NB4 (cell line): ENCODE measurements around the gene CDH18.

Experiments used
- DNase-seq: peaks from one replicate; pipeline ENCODE4 v3.0.0; 2010; ENCODE audit warnings: low read depth
- H3K4me3 ChIP-seq: one replicate; pipeline ENCODE4 v1.5.1; 2011; ENCODE audit warnings: mild to moderate bottlenecking, low read depth, low read length, moderate library complexity
- MYC ChIP-seq: IDR thresholded peaks from 2 replicates; pipeline ENCODE4 v1.6.1; 2011; ENCODE audit warnings: low read depth, low read length
- POLR2A ChIP-seq: IDR thresholded peaks from 2 replicates; pipeline ENCODE4 v1.6.1; 2011; ENCODE audit warnings: mild to moderate bottlenecking; ENCODE audit not compliant: insufficient read length; ENCODE audit errors: extremely low read depth
- TF ChIP-seq, protein P1 (sequence below): IDR thresholded peaks from one replicate; pipeline ENCODE4 v1.5.1; 2012; ENCODE audit warnings: low read depth, low read length
- TF ChIP-seq, protein P2 (sequence below): IDR thresholded peaks from 2 replicates; pipeline ENCODE4 v1.6.1; 2011; ENCODE audit warnings: low read depth, low read length

CDH18 gene

DNA sequence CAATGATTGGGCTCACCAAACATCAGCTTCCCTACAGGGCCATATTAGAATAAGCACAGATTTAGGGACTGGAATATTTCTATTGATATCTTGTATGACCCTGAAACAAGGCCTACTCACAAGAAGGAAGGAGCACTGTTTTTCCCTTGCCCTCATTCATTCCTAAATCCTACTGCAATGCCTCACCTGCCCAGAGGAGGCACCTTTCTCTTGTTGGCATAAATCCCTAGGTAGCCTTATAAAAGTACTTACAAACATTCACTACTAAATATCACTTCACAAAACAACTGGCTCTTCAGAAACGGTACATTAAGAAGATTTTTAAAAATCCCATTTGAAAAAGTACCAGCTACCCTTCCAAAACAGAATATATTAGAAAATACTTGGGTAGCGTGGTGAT, 449.4 kb downstream of the CDH18 start:
- TF ChIP-seq POLR2A (no peak), MYC (no peak)
- TF ChIP-seq, protein P1, sequence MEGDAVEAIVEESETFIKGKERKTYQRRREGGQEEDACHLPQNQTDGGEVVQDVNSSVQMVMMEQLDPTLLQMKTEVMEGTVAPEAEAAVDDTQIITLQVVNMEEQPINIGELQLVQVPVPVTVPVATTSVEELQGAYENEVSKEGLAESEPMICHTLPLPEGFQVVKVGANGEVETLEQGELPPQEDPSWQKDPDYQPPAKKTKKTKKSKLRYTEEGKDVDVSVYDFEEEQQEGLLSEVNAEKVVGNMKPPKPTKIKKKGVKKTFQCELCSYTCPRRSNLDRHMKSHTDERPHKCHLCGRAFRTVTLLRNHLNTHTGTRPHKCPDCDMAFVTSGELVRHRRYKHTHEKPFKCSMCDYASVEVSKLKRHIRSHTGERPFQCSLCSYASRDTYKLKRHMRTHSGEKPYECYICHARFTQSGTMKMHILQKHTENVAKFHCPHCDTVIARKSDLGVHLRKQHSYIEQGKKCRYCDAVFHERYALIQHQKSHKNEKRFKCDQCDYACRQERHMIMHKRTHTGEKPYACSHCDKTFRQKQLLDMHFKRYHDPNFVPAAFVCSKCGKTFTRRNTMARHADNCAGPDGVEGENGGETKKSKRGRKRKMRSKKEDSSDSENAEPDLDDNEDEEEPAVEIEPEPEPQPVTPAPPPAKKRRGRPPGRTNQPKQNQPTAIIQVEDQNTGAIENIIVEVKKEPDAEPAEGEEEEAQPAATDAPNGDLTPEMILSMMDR, result no peak
- TF ChIP-seq, protein P2, sequence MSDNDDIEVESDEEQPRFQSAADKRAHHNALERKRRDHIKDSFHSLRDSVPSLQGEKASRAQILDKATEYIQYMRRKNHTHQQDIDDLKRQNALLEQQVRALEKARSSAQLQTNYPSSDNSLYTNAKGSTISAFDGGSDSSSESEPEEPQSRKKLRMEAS, result no peak
- DNase-seq, result no peak

DNA sequence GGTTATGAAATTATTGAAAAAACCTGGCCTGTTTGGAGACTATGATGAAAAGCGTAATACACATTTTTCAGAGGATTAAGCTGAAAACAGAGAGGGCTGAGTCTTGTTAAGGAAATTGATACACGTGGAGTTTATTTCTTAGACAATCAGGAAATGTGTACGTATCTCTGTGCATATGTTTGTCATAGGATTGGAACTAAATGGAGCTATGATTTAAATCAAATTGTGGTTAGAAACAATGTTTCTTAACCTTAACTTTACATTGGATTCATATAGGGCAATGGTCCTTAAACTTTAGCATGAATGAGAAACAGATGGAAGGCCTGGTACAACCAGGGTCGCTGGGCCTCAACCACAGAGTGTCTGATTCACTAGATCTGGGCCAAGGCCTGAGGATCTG, 451.6 kb downstream of the CDH18 start:
- DNase-seq, result no peak
- TF ChIP-seq POLR2A (no peak), MYC (no peak)
- TF ChIP-seq, protein P2, result no peak
- TF ChIP-seq, protein P1, result no peak
- no peak overlapping the region for H3K4me3 ChIP-seq

More for the DNA sequence above, 449.4 kb downstream of the CDH18 start:
- H3K4me3 ChIP-seq, result no peak overlapping the region

DNA sequence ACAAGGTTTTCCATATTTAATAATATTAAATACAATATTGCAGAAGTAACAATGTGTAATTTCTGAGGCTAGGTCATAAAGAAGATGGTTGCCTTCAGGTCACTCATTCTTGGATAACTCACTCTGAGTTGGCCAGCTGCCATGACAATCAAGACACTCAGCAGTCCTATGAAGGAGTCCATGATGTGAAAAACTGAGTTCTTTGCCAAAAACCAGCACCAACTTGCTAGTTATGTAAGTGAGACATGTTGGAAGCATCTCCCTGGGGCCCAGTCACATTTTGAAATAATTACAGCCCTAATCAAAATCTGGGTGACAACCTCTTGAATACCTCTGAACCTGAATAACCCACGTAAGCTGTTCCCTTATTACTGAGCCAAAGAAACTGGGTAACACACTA, 453.2 kb downstream of the CDH18 start:
- DNase-seq, result no peak
- TF ChIP-seq, protein P2, result no peak
- TF ChIP-seq, protein P1, result no peak
- no peak for TF ChIP-seq MYC
- no peak for TF ChIP-seq POLR2A
- no peak overlapping the region for H3K4me3 ChIP-seq

DNA sequence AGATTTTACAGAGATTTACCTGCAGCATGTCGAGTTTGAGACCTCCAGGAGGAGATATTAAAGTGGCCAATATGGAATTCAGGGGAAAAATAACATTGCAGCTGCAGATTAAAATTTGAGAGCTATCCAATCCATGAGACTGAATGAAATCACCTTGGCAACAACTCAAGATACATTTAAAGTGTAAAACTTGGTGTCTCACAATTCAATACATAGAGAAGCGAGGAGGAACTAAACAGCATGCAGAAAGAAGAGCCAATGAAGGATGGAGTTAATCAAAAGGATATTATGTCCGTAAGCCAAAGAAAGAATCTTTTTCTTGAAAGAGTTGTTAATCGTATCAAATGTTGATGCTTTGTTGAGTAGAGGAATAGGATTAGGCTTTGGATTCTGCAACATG, 455.1 kb downstream of the CDH18 start:
- no peak for DNase-seq

DNA sequence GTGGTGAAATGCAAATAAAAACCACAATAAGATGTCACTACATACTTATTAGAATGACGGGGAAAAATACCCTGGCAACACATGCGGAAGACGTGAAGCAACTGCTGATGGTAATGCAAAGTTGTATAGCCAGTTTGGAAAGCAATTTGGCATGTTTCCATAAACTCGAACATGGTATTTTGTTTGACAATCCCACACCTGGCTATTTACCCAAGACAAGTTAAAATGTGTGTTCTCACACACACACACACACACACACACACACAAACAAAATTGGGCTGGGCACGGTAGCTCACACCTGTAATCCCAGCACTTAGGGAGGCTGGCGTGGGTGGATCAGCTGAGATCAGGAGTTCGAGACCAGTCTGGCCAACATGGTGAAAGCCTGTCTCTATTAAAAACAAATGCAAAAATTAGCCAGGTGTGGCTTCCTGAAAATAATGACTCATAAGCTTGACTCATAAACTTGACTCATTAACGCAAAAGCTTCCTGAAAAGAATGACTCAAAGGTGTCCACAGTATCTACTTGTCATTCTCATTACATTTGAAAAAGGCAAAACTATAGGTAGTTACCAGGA, 456.5 kb downstream of the CDH18 start:
- H3K4me3 ChIP-seq, result no peak overlapping the region
- DNase-seq, result no peak
- TF ChIP-seq, protein P2, result no peak
- TF ChIP-seq POLR2A (no peak), MYC (no peak)
- TF ChIP-seq, protein P1, result no peak

More for the DNA sequence above, 455.1 kb downstream of the CDH18 start:
- no peak overlapping the region for H3K4me3 ChIP-seq
- TF ChIP-seq MYC (no peak), POLR2A (no peak)
- TF ChIP-seq, protein P1, result no peak
- TF ChIP-seq, protein P2, result no peak

DNA sequence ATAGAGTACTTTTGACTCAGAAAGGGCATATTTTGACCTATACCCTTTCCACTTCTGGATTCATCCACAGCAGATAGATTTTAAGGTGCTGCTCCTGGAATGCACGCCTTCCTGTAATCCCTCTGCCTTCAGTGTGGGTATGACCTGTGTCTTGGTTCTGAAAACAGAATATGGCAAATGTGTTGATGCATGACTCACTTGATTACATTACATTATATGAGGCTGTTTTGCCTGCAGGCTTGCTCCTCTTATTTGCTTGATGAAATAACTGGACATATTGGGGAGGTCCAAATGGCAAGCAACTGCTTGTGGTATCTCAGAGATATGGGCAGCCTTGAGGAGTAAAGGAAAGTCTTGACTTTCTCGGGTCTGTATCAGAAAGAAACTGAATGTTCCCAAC, 468.6 kb downstream of the CDH18 start:
- no peak for DNase-seq

More for the DNA sequence above, 468.6 kb downstream of the CDH18 start:
- no peak overlapping the region for H3K4me3 ChIP-seq
- no peak for TF ChIP-seq MYC
- TF ChIP-seq POLR2A, result no peak
- TF ChIP-seq, protein P1, result no peak
